Astrocyte (in vitro differentiated cells and primary cell): ENCODE data around the gene SACS. TPM values are rescaled to one million over a fixed set of nuclear protein-coding genes. Genes with fewer than 3 reads are reported as not detected.
A peak's percentile ranks its signal among the peaks of the same experiment; 100 is the strongest.

ENCODE experiments used
- DNase-seq: peaks from one replicate; pipeline ENCODE4 v3.0.0-alpha.2; 2010; ENCODE audit warnings: low read depth
- FAIRE-seq: peaks from 2 replicates; lab custom pipeline; 2011; peaks lifted over from hg19 to GRCh38; lab: Jason Lieb, UNC
- H2AFZ ChIP-seq: 2 replicates; pipeline ENCODE4 v1.6.0; 2012; ENCODE audit warnings: low read depth, low read length, inconsistent platforms
- H3K27ac ChIP-seq: 2 replicates; pipeline ENCODE4 v1.5.1; 2011; ENCODE audit warnings: low read depth, low read length, inconsistent platforms
- H3K27me3 ChIP-seq: 2 replicates; pipeline ENCODE4 v1.6.0; 2011; ENCODE audit warnings: low read length, inconsistent platforms; ENCODE audit not compliant: insufficient read depth
- H3K36me3 ChIP-seq: 2 replicates; pipeline ENCODE4 v1.5.1; 2011; ENCODE audit warnings: low read length, inconsistent platforms; ENCODE audit not compliant: insufficient read depth
- H3K4me1 ChIP-seq: 2 replicates; pipeline ENCODE4 v1.5.1; 2011; ENCODE audit warnings: low read length, inconsistent platforms; ENCODE audit not compliant: insufficient read depth
- H3K4me2 ChIP-seq: 2 replicates; pipeline ENCODE4 v1.6.0; 2012; ENCODE audit warnings: low read length, inconsistent platforms
- H3K4me3 ChIP-seq: 2 replicates; pipeline ENCODE4 v1.5.1; 2011; ENCODE audit warnings: low read depth, mild to moderate bottlenecking, low read length, inconsistent platforms; ENCODE audit not compliant: insufficient read depth
- H3K79me2 ChIP-seq: 2 replicates; pipeline ENCODE4 v1.6.0; 2012; ENCODE audit warnings: mild to moderate bottlenecking, low read length, inconsistent platforms; ENCODE audit not compliant: insufficient read depth
- H3K9ac ChIP-seq: 2 replicates; pipeline ENCODE4 v1.6.0; 2012; ENCODE audit warnings: mild to moderate bottlenecking, low read length, inconsistent platforms
- H3K9me3 ChIP-seq: 2 replicates; pipeline ENCODE4 v1.5.1; 2012; ENCODE audit warnings: low read depth, mild to moderate bottlenecking, low read length, inconsistent platforms; ENCODE audit not compliant: insufficient read depth
- H4K20me1 ChIP-seq: 2 replicates; pipeline ENCODE4 v1.6.0; 2012; ENCODE audit warnings: low read length, inconsistent platforms; ENCODE audit not compliant: insufficient read depth
- H3K27ac Mint-ChIP-seq: one replicate; pipeline ENCODE4 v1.8.0; 2021; ENCODE audit warnings: mild to moderate bottlenecking, mixed read lengths; ENCODE audit not compliant: unreplicated experiment
- H3K27me3 Mint-ChIP-seq: one replicate; pipeline ENCODE4 v1.8.0; 2021; ENCODE audit warnings: low read depth, mixed read lengths; ENCODE audit not compliant: unreplicated experiment
- H3K36me3 Mint-ChIP-seq: one replicate; pipeline ENCODE4 v1.8.0; 2021; ENCODE audit warnings: low read depth, mixed read lengths; ENCODE audit not compliant: unreplicated experiment
- H3K4me1 Mint-ChIP-seq: one replicate; pipeline ENCODE4 v1.8.0; 2021; ENCODE audit warnings: low read depth, mixed read lengths; ENCODE audit not compliant: unreplicated experiment
- H3K4me3 Mint-ChIP-seq: one replicate; pipeline ENCODE4 v1.8.0; 2021; ENCODE audit warnings: mild to moderate bottlenecking, moderate library complexity, mixed read lengths; ENCODE audit not compliant: unreplicated experiment
- H3K9me3 Mint-ChIP-seq: one replicate; pipeline ENCODE4 v1.8.0; 2021; ENCODE audit warnings: mild to moderate bottlenecking, mixed read lengths; ENCODE audit not compliant: unreplicated experiment
- EZH2 ChIP-seq: IDR thresholded peaks from 2 replicates; pipeline ENCODE4 v1.6.1; 2012; ENCODE audit warnings: mild to moderate bottlenecking, low read length, inconsistent platforms; ENCODE audit not compliant: insufficient read depth
- total RNA-seq: library from RNA; stranded (reverse); gene quantifications from 2 replicates; pipeline ENCODE4 v1.2.1, GENCODE V29; 2021
- TF ChIP-seq, protein P1 (sequence below): IDR thresholded peaks from 2 replicates; pipeline ENCODE4 v1.5.1; 2011; ENCODE audit warnings: low read depth, mild to moderate bottlenecking, inconsistent platforms, low read length, moderate library complexity; ENCODE audit not compliant: insufficient read depth

The SACS gene
- total RNA-seq, 1 donor from 2014 or later, result 79.4 TPM

DNA sequence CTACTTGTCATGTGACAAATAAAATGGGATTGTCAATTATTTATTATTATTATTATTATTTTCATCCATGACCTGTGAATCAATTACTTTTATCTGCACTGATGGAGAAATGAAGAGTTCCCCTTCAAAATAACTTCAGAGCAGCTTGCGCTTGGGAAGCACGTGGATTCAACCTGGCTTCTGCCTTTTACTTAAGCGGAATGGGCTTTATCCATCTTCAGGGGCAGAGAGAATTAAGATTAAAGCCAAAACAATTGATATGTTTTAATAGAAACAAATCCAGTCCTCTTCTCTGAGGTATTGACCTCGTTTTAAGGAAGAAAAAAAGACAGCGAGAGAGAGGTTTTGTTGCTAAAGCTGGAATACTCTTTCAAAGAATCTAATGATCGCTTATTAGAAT is 876 bp downstream of the SACS start:
- no peaks in the 10 kb centered on the region for H3K9me3 Mint-ChIP-seq
- H3K4me3 ChIP-seq, result peak overlapping the region; percentile 80
- peak overlapping the region; percentile 94 for H3K9ac ChIP-seq
- peak overlapping the region; percentile 92 for H3K4me3 Mint-ChIP-seq
- no peaks in the 10 kb centered on the region for H3K36me3 ChIP-seq
- H2AFZ ChIP-seq, result no peak overlapping the region
- peaks cover 4% of the 10 kb centered on the region for H3K36me3 Mint-ChIP-seq
- H3K27me3 Mint-ChIP-seq, result peaks cover 7% of the 10 kb centered on the region
- no peaks in the 10 kb centered on the region for H3K27me3 ChIP-seq
- H4K20me1 ChIP-seq, result no peaks in the 10 kb centered on the region
- H3K79me2 ChIP-seq, result peaks cover 51% of the 10 kb centered on the region
- DNase-seq (no peak), FAIRE-seq (no peak)
- H3K4me1 Mint-ChIP-seq, result peaks cover 13% of the 10 kb centered on the region
- H3K4me1 ChIP-seq, result peaks cover 22% of the 10 kb centered on the region
- no peak overlapping the region for H3K27ac Mint-ChIP-seq
- no peaks in the 10 kb centered on the region for H3K9me3 ChIP-seq
- H3K4me2 ChIP-seq, result peak overlapping the region; percentile 84
- H3K27ac ChIP-seq, result peak overlapping the region; percentile 91
- no peak for TF ChIP-seq EZH2
- TF ChIP-seq, protein P1, sequence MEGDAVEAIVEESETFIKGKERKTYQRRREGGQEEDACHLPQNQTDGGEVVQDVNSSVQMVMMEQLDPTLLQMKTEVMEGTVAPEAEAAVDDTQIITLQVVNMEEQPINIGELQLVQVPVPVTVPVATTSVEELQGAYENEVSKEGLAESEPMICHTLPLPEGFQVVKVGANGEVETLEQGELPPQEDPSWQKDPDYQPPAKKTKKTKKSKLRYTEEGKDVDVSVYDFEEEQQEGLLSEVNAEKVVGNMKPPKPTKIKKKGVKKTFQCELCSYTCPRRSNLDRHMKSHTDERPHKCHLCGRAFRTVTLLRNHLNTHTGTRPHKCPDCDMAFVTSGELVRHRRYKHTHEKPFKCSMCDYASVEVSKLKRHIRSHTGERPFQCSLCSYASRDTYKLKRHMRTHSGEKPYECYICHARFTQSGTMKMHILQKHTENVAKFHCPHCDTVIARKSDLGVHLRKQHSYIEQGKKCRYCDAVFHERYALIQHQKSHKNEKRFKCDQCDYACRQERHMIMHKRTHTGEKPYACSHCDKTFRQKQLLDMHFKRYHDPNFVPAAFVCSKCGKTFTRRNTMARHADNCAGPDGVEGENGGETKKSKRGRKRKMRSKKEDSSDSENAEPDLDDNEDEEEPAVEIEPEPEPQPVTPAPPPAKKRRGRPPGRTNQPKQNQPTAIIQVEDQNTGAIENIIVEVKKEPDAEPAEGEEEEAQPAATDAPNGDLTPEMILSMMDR, result no peak

DNA sequence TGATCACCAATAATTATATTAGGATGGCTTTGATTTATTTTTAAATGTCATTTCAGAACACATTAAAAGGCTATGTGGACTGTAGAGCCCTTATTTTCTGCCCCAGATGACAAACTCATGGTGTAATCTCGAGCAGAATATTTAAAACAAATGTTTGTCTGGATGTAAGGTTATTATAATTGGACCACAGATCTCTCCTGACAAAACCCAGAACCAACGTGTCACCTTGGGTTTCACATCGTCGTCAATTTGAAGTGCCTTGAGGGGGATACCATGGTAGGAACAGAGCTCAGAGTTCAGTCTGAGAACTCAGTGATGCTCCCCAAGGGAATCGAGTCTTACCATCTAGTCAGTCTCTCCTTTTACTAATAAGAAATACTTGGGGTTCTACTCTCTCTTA is 2.8 kb downstream of the SACS start:
- H3K9ac ChIP-seq, result no peak overlapping the region
- no peak overlapping the region for H2AFZ ChIP-seq
- peak overlapping the region; percentile 84 for H3K4me2 ChIP-seq
- H3K79me2 ChIP-seq, result peaks cover 63% of the 10 kb centered on the region
- H3K4me1 ChIP-seq, result peaks cover 33% of the 10 kb centered on the region
- TF ChIP-seq, protein P1, result no peak
- no peak for TF ChIP-seq EZH2
- Mint-ChIP-seq H3K27me3 (peaks cover 3% of the 10 kb centered on the region), H3K36me3 (peaks cover 2% of the 10 kb centered on the region), H3K9me3 (no peaks in the 10 kb centered on the region), H3K4me3 (no peak overlapping the region), H3K27ac (no peak overlapping the region), H3K4me1 (peaks cover 28% of the 10 kb centered on the region)
- no peak overlapping the region for H3K27ac ChIP-seq
- DNase-seq (no peak), FAIRE-seq (no peak)
- H3K9me3 ChIP-seq, result no peaks in the 10 kb centered on the region
- H4K20me1 ChIP-seq, result no peaks in the 10 kb centered on the region
- no peaks in the 10 kb centered on the region for H3K27me3 ChIP-seq
- H3K4me3 ChIP-seq, result peak overlapping the region; percentile 27
- no peaks in the 10 kb centered on the region for H3K36me3 ChIP-seq

DNA sequence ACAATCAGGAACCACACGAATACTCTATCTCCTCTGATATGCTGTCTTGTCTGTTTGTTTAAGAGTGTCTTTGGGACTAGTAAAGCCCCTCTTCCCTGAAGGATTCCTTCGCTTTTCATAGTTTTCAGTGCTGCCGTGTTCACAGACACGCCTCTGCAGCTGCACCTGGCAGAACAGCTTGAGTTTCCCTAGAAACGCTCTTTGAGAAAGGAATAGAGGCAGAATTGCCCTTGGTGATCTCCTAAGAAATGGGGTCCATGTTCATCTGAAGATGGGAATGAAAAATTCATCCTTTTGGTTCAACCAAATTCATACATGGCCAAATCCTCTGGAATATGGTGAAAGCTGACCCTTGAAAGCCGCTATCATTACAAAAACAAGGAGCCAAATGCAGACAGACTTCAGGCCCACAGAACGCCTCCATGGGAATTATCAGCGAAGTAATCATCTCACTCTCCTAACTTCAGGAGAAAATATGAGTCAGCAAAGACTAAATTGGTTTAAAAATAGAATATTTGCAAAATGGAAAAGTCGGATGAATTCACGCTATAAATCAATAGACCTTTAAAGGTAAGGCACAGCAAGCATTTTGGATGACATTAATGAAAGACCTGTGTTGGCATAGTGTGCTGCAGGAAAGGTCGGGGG is 5.5 kb downstream of the SACS start:
- Mint-ChIP-seq H3K27me3 (peaks cover 3% of the 10 kb centered on the region), H3K4me3 (peak overlapping the region; percentile 64), H3K36me3 (peaks cover 2% of the 10 kb centered on the region), H3K9me3 (no peaks in the 10 kb centered on the region), H3K27ac (peak overlapping the region; percentile 95), H3K4me1 (peaks cover 28% of the 10 kb centered on the region)
- FAIRE-seq (peak; percentile 84), DNase-seq (peak; percentile 87)
- peak overlapping the region; percentile 38 for H3K4me3 ChIP-seq
- no peaks in the 10 kb centered on the region for H4K20me1 ChIP-seq
- H3K4me1 ChIP-seq, result peaks cover 33% of the 10 kb centered on the region
- H3K27me3 ChIP-seq, result no peaks in the 10 kb centered on the region
- H3K79me2 ChIP-seq, result peaks cover 77% of the 10 kb centered on the region
- peak overlapping the region; percentile 90 for H3K9ac ChIP-seq
- no peak overlapping the region for H2AFZ ChIP-seq
- H3K27ac ChIP-seq, result peak overlapping the region; percentile 99
- H3K4me2 ChIP-seq, result peak overlapping the region; percentile 84
- TF ChIP-seq, protein P1, result no peak
- no peak for TF ChIP-seq EZH2
- H3K36me3 ChIP-seq, result peaks cover 5% of the 10 kb centered on the region
- no peaks in the 10 kb centered on the region for H3K9me3 ChIP-seq
